HG02870 (cell line): ENCODE measurements around the gene CYFIP2.
"Not testable (repeated sequence)": the region's sequence is repeated elsewhere in the genome, so short reads cannot be mapped to it uniquely, and the experiment has no call there.

Experiments
- ATAC-seq: cut with Tn5 transposase; IDR thresholded peaks from one replicate; pipeline ENCODE4 v1.9.1; 2021; ENCODE audit warnings: mild to moderate bottlenecking, moderate library complexity; ENCODE audit not compliant: unreplicated experiment

The CYFIP2 gene

DNA sequence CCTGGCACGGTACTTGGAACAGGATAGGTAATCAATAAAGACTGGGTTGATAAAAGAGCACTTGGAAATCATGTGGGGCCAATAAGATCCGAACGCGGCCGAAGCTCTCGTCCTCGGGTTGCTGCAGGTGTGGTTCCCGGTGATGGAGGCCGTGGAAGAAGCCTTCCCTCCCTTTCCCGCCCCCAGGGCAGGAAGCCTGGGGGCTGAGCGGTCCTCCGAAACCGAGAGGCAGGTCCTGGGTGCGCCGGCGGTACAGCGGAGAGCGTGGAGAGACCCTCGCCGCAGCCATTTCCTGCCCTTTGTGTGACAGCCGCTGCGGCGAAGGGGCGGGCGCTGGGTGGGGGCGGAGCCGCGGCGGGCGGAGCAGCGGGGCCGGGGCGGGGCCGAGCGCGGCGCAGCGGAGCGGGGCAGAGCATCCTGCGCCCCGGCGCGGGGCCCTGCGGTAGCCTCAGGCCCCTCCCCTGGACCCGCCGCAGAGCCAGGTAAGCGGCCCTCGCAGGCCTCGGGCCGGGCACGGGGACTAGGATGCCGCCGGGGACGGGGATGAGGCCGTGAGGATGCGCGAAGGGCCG is at the start of gene CYFIP2:
TSS of gene CYFIP2 (plus strand) at position 410 of the 572 bp plus-strand sequence. CDS start 19,239 bp downstream, outside the sequence.
- ATAC-seq = peak; percentile 80

DNA sequence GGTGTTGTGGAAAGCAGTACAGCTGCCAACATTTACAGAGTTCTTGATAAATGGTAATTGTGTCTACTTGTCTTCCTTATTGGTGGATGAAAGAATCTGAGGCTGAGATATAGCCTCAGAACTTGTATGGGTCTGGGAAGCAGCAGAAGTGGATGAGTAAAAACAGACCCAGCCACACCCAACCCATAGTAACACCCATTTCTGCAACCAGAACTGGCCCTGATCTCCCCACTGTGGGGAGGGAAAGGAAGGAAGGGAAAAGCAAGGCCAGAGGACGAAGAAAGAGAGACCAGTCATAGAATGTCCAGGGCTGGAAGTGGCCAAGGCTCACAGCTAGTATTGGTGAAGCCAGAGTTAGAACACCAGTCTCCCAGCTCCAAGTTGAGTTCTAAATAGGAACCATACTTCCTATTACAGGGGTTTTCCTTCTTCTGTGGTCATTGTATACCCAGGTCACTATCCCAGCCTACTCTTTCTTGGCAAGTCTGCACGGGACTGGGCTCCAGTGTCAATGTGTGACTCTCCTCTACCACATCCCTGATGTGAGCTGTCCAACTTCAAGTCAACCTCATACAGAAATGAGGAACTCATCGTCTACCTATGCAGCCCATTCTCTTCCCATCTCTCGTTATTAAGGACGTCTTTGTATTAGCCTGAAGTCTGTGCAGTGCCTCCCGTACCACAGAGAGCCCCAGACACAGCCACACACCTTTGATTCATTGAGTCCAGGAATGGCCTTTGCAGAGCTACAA is 49.4 kb upstream of the CYFIP2 start:
- no peak for ATAC-seq

GRCh38 chr5:157217289-157218024 is 48.5 kb upstream of the CYFIP2 start:
- ATAC-seq = no peak

DNA sequence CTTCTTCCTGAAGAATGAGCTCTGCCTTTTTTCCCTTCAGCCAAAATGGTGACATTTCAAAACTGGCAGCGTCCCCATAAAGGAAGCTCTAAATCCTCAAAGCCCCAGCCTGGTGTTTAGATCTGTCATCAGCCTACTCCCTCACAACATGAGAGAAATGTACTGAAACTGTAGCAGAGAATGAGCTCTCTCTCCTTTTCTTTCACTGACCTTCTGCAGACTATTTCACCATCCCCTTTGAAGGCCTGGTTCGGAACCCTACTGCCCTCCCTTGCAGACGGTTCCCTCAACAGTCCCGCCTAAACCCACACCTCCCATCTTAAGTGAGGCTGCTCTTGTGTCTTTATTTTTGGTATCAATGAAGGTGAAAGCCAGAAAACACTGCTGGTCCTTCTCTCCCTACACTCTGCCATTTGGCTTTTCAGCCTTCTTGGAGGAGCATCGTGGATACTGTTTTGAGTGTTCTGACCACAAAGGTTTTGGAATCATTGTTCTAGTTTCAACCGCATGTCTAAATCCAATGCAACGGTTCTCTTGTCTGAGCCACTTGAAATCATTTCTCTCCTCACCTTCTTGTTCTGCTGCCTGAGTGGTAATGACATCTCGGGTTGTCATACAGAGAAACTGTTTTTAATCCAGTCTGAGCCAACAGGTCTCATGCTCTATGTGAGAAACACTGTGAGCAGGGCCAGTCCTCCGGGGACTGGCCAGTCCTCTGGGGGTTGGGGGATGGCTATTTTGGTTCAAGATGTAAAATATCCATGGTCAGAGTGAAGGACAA is 46.2 kb upstream of the CYFIP2 start:
- peak; percentile 75 for ATAC-seq

- no peak for ATAC-seq
These were observed 44.0 kb upstream of the CYFIP2 start for GRCh38 chr5:157221959-157222358.

DNA sequence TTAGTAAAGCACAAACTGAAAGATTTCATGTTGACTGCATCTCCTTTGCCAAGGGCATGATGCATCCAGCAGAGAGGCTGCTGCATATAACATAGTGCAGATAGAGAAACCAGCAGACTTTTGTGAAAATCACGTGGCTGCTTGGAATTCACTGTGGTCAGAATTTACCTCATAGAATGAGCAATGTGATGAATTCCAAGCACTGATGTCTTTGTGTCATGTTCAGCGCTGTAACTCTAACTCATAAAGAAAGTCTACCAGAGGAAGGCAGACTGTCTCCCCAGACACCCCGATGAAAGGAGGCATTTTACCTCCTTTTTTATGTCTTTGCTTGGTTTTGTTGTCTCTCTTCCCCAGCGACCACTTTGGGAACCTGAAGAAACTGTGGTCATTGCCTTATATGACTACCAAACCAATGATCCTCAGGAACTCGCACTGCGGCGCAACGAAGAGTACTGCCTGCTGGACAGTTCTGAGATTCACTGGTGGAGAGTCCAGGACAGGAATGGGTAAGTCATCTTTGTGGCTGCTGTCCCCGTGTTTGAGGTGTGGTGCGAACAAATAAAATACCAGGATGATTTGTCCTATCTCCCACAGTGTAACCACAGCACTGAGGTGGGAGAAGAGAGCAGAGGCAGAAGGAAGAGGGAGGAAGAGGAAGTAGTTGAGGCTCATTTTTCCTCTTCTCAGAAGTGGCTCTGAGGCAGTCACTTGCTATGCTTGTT is 43.3 kb upstream of the CYFIP2 start:
- no peak for ATAC-seq

- ATAC-seq = peak; percentile 34
These were observed 40.2 kb upstream of the CYFIP2 start for GRCh38 chr5:157225469-157226422.

GRCh38 chr5:157230610-157231009 is 35.3 kb upstream of the CYFIP2 start:
- ATAC-seq = no peak

- ATAC-seq = no peak
These were observed 33.2 kb upstream of the CYFIP2 start for GRCh38 chr5:157232706-157233105.

- no peak for ATAC-seq
These were observed 32.4 kb upstream of the CYFIP2 start for GRCh38 chr5:157233515-157233914.

GRCh38 chr5:157236423-157236822 is 29.5 kb upstream of the CYFIP2 start:
- ATAC-seq = no peak

- ATAC-seq = no peak
These were observed 24.4 kb upstream of the CYFIP2 start for GRCh38 chr5:157241483-157241882.

DNA sequence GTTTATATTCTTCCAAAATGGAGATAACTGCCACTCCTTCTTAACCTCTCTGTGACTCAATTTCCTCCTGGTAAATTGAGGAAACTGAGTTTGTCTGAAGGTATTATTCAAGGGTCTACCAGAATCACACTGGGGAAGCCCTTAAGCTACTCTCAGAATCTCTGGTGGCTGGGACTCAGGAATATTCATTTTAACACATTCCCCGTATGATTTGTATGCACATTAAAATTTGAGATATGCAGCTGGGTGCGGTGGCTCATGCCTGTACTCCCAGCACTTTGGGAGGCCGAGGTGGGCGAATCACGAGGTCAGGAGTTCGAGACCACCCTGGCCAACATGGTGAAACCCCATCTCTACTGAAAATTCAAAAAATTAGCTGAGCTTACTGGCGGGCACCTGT is 21.2 kb upstream of the CYFIP2 start:
- ATAC-seq = not testable (repeated sequence)

DNA sequence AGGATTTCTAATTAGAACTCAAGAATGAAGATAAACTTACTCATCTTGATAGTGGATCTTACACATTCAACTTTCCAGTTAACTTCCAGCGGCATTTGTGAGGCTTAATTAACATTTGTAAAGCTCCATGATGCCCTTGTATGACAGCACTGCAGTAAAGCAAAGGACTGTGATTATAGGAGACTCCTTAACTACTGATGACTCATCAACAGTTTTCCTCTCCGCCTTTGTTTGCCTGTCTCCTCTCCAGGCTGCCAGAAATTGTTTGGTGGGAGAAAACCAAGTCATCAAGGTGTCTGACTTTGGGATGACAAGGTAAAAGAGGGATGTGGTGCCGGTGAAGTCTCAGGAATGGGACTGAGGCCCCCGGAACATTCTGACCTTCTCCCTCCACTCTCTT is 20.4 kb upstream of the CYFIP2 start:
- no peak for ATAC-seq

- no peak for ATAC-seq
These were observed 20.0 kb upstream of the CYFIP2 start for GRCh38 chr5:157245886-157246285.

- ATAC-seq = no peak
These were observed 18.7 kb upstream of the CYFIP2 start for GRCh38 chr5:157247267-157247666.

DNA sequence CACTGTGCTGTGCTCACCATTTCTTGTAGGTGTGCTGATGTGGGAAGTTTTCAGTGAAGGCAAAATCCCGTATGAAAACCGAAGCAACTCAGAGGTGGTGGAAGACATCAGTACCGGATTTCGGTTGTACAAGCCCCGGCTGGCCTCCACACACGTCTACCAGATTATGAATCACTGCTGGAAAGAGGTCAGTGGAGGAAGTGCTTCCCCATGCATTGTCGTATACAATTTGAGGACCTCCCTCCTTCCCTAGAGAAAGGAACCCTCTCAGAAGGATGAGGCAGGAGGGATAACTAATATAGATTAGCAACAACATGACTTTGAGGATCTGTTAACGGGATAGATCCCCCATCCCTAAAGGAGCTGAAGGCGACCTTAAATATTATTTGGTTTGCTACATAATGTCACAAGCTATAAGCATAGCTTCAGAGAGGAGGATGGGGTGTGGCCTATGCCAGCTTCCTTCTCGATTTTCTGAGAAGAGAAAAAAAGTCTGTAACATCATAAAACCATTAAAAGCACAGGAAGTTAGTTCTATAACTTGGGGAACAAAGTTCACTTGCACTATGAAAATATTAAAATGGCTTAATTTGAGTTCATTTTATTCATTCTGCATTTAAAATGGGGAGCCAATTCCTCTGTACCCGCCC is 17.0 kb upstream of the CYFIP2 start:
- no peak for ATAC-seq

- peak; percentile 93 for ATAC-seq
These were observed 13.0 kb upstream of the CYFIP2 start for GRCh38 chr5:157252711-157253465.
